K562 (cell line): ENCODE data around the gene TCF23. TPM values are rescaled to one million over a fixed set of nuclear protein-coding genes. Genes with fewer than 3 reads are reported as not detected.

Experiments used
- BCOR ChIP-seq: fragments of 450-650 bp; IDR thresholded peaks from 2 replicates; pipeline ENCODE4 v1.6.1; 2016
- CHAMP1 ChIP-seq: fragments of 450-650 bp; IDR thresholded peaks from 2 replicates; pipeline ENCODE4 v1.6.1; 2016; ENCODE audit warnings: mild to moderate bottlenecking
- CREB5 ChIP-seq: fragments of 250-450 bp; sonication (Bioruptor Pico); IDR thresholded peaks from 2 replicates; pipeline ENCODE4 v1.5.0; 2020; ENCODE audit warnings: mild to moderate bottlenecking
- EHMT2 ChIP-seq: fragments of 450-650 bp; IDR thresholded peaks from 2 replicates; pipeline ENCODE4 v1.6.1; 2018; ENCODE audit warnings: antibody characterized with exemption
- FOSL1 ChIP-seq: fragments of 200-800 bp; sonication (Bioruptor generic); conservative IDR thresholded peaks from 2 replicates; pipeline ENCODE4 v1.6.1; 2016; ENCODE audit warnings: missing genetic modification characterization, missing compliant biosample characterization
- KDM1A ChIP-seq, 2 experiments: fragments of 450-650 bp; IDR thresholded peaks; 2 replicates each; pipeline ENCODE4 v1.6.1; 2016; ENCODE audit warnings: mild to moderate bottlenecking in 2 of 2
- MAFF ChIP-seq: IDR thresholded peaks from 2 replicates; pipeline ENCODE4 v1.6.1; 2012; ENCODE audit warnings: low read length, improper control_type of control experiment
- MAFG ChIP-seq: fragments of 450-650 bp; conservative IDR thresholded peaks from 2 replicates; pipeline ENCODE4 v1.6.1; 2016; ENCODE audit warnings: missing genetic modification characterization, missing compliant biosample characterization
- MIER1 ChIP-seq: fragments of 450-650 bp; IDR thresholded peaks from 2 replicates; pipeline ENCODE4 v1.6.1; 2016; ENCODE audit warnings: antibody characterized with exemption, mild to moderate bottlenecking, low read depth
- MYC ChIP-seq, 2 experiments: fragments of 250-450 bp in 1 of 2; sonication (Bioruptor Pico) in 1 of 2; IDR thresholded peaks; 2 replicates each; pipeline versions ENCODE4 v1.5.1 to v1.6.1; 2012 to 2021; ENCODE audit warnings: low read depth in 2 of 2, borderline replicate concordance in 1 of 2, improper control_type of control experiment in 1 of 2, low read length in 1 of 2, mild to moderate bottlenecking in 1 of 2, moderate library complexity in 1 of 2
- NR2C2 ChIP-seq, 2 experiments: fragments of 200-800 bp in 1 of 2; sonication (Bioruptor generic) in 1 of 2; sonication (generic) in 1 of 2; formaldehyde crosslinking in 1 of 2; IDR thresholded peaks; 2 replicates each; pipeline versions ENCODE4 v1.6.1 to v1.8.0; 2016 to 2022; ENCODE audit warnings: mild to moderate bottlenecking in 1 of 2, missing compliant biosample characterization in 1 of 2, missing genetic modification characterization in 1 of 2, missing genetic modification reagents in 1 of 2
- PTRF ChIP-seq: fragments of 450-650 bp; IDR thresholded peaks from 2 replicates; pipeline ENCODE4 v1.6.1; 2016; ENCODE audit warnings: mild to moderate bottlenecking, missing genetic modification characterization, missing compliant biosample characterization
- SMARCA5 ChIP-seq: fragments of 450-650 bp; IDR thresholded peaks from 2 replicates; pipeline ENCODE4 v1.6.1; 2016
- TEAD2 ChIP-seq: fragments of 450-650 bp; IDR thresholded peaks from 2 replicates; pipeline ENCODE4 v1.6.1; 2016; ENCODE audit warnings: missing genetic modification characterization, control low read depth, missing compliant biosample characterization
- TSC22D4 ChIP-seq: fragments of 450-650 bp; IDR thresholded peaks from 2 replicates; pipeline ENCODE4 v1.6.1; 2016; ENCODE audit warnings: missing genetic modification characterization, missing biosample characterization, control low read depth
- ZBTB34 ChIP-seq: fragments of 250-450 bp; sonication (Bioruptor Pico); IDR thresholded peaks from 2 replicates; pipeline ENCODE4 v1.8.0; 2021; ENCODE audit warnings: mild to moderate bottlenecking, moderate library complexity
- ZFP36 ChIP-seq: fragments of 150-350 bp; IDR thresholded peaks from 2 replicates; pipeline ENCODE4 v1.6.1; 2018; ENCODE audit warnings: low read length, low read depth; ENCODE audit not compliant: partially characterized antibody
- polyA plus RNA-seq, 8 experiments: library from polyadenylated mRNA; depleted of rRNA in 4 of 8; stranded (reverse) in 5 of 8; unstranded in 3 of 8; fragments of >200 nt; fragmentation: Nextera tagmentation in 2 of 8; fragmentation: Illumina TruSeq in 1 of 8; extraction: Ambion mirVana in 2 of 8; extraction: Trizol in 1 of 8; gene quantifications; 2 replicates each; pipeline versions ENCODE4 v1.2.1 to v1.2.3, GENCODE V29; 2011 to 2014; ENCODE audit warnings: inconsistent platforms in 1 of 8, missing spikeins in 1 of 8
- total RNA-seq, 7 experiments: library from RNA; depleted of rRNA in 6 of 7; stranded (reverse); fragments of >200 nt in 6 of 7; fragmentation: Illumina TruSeq in 2 of 7; extraction: Trizol in 2 of 7; gene quantifications; 2 replicates each; pipeline versions ENCODE4 v1.2.1 to v1.2.3, GENCODE V29; 2011 to 2021; ENCODE audit warnings: low replicate concordance in 1 of 7
- TF ChIP-seq, protein P1 (sequence below): sonication (generic); formaldehyde crosslinking; IDR thresholded peaks from 2 replicates; pipeline ENCODE4 v1.8.0; 2022; ENCODE audit warnings: mild to moderate bottlenecking, missing genetic modification reagents

The TCF23 gene
- total and polyA plus RNA-seq, 9 of the 15 experiments (the other 6 are each of a cell fraction or from before 2014, with no cell fraction given), result 0.07 TPM; not detected in 8

DNA sequence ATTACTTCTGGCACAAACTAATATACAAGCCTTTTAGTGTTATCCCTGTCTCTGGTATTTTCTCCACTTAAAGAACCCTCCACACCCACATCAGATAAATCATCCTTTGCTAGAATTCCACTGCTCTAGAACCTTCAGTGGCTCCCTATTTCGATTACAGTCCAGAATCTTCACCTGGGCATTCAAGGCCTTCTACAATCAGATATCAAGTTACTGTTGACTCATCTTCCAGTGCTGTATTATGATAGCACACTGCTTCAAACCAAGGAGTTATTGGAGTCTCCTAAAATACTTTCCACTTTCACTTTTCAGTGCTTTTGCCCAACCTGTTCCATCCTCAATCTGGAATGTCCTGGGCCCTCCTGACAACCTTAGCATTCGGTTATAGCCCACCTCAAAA, 33.3 kb upstream of the TCF23 start (continued):
- TF ChIP-seq, protein P1, sequence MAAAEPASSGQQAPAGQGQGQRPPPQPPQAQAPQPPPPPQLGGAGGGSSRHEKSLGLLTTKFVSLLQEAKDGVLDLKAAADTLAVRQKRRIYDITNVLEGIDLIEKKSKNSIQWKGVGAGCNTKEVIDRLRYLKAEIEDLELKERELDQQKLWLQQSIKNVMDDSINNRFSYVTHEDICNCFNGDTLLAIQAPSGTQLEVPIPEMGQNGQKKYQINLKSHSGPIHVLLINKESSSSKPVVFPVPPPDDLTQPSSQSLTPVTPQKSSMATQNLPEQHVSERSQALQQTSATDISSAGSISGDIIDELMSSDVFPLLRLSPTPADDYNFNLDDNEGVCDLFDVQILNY (CRISPR knock-in tag), result no peak
- TF ChIP-seq SMARCA5, result peak; percentile 66; the same call in 1 of the 2 replicates
- TF ChIP-seq TSC22D4, result no peak
- TF ChIP-seq MAFG (tag), result 0 out of 2 replicates have a peak, but pooled peaks have one; percentile 7
- TF ChIP-seq CHAMP1, result no peak
- TF ChIP-seq EHMT2, result no peak
- TF ChIP-seq ZFP36, result peak; percentile 81
- peak; percentile 67 for TF ChIP-seq BCOR
- no peak for TF ChIP-seq MYC (IDR thresholded peaks at IDR 0.05; ENCODE audit: low read depth, low read length)
- no peak for TF ChIP-seq MYC (CRISPR knock-in tag; IDR thresholded peaks at IDR 0.05; ENCODE audit: borderline replicate concordance, low read depth)
- TF ChIP-seq KDM1A (IDR thresholded peaks at IDR 0.05), result peak in 1 of 2 experiments; percentile 56; a peak in 1 of 4 replicates
- TF ChIP-seq TEAD2 (tag), result no peak
- TF ChIP-seq CREB5 (CRISPR knock-in tag), result no peak
- TF ChIP-seq FOSL1, result peak; percentile 63
- no peak for TF ChIP-seq MIER1
- TF ChIP-seq MAFF, result no peak
- no peak for TF ChIP-seq PTRF (tag)
- no peak for TF ChIP-seq NR2C2 (CRISPR knock-in tag; IDR thresholded peaks at IDR 0.05)
- TF ChIP-seq NR2C2 (tag; IDR thresholded peaks at IDR 0.05), result no peak
- no peak for TF ChIP-seq ZBTB34 (CRISPR knock-in tag)
